WERI-Rb-1 (cell line): ENCODE measurements around the gene GALNS.
A peak's percentile ranks its signal among the peaks of the same experiment; 100 is the strongest.
"Not testable (repeated sequence)": the region's sequence is repeated elsewhere in the genome, so short reads cannot be mapped to it uniquely, and the experiment has no call there.

Experiments used
- DNase-seq: peaks from one replicate; pipeline ENCODE4 v3.0.0-alpha.2; 2020
- H3K27ac ChIP-seq: fragments of 250-450 bp; sonication (Bioruptor Pico); 2 replicates; pipeline ENCODE4 v1.5.1; 2020; ENCODE audit warnings: mild to moderate bottlenecking, moderate library complexity
- H3K27me3 ChIP-seq: fragments of 250-450 bp; sonication (Bioruptor Pico); 2 replicates; pipeline ENCODE4 v1.5.1; 2021; ENCODE audit warnings: mild to moderate bottlenecking, low read depth, moderate library complexity; ENCODE audit not compliant: insufficient read depth, severe bottlenecking
- H3K36me3 ChIP-seq: fragments of 250-450 bp; sonication (Bioruptor Pico); 2 replicates; pipeline ENCODE4 v1.5.1; 2020; ENCODE audit warnings: mild to moderate bottlenecking, moderate library complexity
- H3K4me3 ChIP-seq: 2 replicates; pipeline ENCODE4 v1.5.1; 2011; ENCODE audit warnings: low read depth, mild to moderate bottlenecking, control low read depth, low read length
- H3K9me3 ChIP-seq: fragments of 250-450 bp; sonication (Bioruptor Pico); 2 replicates; pipeline ENCODE4 v1.5.1; 2021; ENCODE audit warnings: mild to moderate bottlenecking, moderate library complexity; ENCODE audit not compliant: severe bottlenecking
- TF ChIP-seq, protein P1 (sequence below): IDR thresholded peaks from 2 replicates; pipeline ENCODE4 v1.5.1; 2011; ENCODE audit warnings: low read depth, mild to moderate bottlenecking, control low read depth, inconsistent platforms, low read length

GALNS gene

DNA sequence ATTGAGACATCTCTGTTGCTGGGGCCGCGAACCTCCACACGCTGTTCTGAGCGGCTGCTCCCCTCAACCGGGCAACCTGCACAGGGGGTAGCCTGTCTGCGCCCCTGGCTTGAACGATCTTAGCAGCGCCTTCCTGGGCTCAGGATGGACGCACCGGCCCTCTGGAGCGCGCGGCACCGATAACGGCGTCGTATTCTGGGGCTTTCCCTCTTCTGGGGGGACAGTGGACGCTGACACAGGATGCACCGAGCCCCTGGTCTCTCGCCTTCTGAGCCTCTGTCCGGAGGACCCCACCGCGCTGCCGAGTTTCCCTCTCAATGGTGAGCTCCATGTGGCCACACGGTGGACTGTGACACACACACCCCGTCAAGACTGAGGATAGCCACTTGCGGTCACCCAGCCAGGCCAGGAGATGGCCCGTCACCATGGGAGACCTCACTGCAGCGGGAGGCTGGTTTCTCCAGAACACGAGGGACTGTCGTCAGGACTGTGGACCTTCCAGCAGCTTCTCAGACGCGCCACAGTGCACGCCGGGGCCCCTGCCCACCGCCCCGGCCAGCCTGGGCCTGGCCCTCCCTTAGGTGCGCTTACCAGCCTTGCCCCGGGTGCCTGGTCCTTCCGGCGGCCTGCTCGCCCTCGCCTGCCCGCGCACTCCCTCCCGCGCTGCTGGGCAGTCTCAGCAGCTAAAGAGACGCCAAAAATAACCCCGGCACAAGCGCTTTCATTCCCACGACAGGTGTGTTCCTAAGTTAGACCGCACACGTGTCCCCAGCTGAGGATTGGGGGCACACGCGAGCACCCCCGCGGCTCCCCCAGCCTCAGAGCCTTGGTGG is 39.7 kb upstream of the GALNS start:
- H3K27ac ChIP-seq, result no peak overlapping the region
- H3K4me3 ChIP-seq, result no peak overlapping the region
- no peaks in the 10 kb centered on the region for H3K27me3 ChIP-seq
- peaks cover 2% of the 10 kb centered on the region; the same call in 1 of the 2 replicates for H3K36me3 ChIP-seq
- no peaks in the 10 kb centered on the region for H3K9me3 ChIP-seq
- DNase-seq, result no peak
- TF ChIP-seq, protein P1, sequence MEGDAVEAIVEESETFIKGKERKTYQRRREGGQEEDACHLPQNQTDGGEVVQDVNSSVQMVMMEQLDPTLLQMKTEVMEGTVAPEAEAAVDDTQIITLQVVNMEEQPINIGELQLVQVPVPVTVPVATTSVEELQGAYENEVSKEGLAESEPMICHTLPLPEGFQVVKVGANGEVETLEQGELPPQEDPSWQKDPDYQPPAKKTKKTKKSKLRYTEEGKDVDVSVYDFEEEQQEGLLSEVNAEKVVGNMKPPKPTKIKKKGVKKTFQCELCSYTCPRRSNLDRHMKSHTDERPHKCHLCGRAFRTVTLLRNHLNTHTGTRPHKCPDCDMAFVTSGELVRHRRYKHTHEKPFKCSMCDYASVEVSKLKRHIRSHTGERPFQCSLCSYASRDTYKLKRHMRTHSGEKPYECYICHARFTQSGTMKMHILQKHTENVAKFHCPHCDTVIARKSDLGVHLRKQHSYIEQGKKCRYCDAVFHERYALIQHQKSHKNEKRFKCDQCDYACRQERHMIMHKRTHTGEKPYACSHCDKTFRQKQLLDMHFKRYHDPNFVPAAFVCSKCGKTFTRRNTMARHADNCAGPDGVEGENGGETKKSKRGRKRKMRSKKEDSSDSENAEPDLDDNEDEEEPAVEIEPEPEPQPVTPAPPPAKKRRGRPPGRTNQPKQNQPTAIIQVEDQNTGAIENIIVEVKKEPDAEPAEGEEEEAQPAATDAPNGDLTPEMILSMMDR, result no peak

DNA sequence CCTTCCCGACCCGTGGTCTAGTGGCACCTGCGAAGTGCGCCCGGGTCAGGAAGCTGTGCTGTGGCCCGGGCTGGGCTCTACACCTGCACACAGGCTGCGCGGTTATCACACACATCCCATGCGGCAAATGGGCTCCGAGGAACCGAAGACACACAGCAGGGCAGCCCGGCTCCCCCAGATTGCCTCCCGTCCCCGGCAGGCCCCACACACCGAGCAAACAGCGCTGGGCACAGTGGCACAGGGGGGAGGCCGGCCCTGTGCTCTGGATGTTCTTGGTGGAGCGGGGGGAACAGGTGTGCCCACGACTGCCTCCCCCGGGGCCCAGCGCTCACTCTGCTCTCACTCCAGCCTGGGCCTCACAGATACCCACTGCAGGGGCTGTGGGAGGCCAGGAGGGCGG is 38.6 kb upstream of the GALNS start:
- Histone ChIP-seq H3K36me3 (peaks cover 6% of the 10 kb centered on the region; the same call in 1 of the 2 replicates), H3K9me3 (no peaks in the 10 kb centered on the region), H3K4me3 (no peak overlapping the region), H3K27ac (no peak overlapping the region), H3K27me3 (no peaks in the 10 kb centered on the region)
- TF ChIP-seq, protein P1, result no peak
- DNase-seq, result no peak

DNA sequence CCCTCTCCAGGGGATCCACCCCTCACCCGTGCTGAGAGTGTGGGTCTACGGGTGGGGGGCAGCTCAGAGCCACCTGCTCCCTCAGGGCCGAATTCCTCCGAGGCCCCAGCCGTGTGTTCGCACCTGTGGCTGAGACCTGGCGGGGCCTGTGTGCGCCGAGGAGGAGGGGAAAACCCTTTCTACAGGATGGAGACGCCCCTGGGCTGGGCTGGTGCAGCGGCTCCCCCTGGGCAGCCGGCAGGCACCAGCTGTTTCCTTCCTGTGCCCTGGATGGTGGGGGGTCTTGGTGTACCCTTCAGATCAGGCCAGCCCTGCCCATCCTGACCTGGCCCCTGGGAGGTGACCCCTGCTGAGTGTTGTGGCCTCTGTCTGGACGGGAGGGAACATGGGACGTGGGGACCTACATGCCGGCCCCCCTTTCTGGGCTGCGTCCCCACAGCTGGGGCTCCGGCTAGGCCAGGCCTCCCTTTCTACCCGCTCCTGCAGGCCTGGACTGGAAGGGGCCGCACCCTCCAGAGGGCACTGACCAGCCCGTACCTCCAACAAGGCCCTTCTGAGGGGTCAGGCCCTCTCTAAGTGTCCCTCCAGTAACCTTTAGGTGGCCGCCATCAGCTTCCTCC is 38.0 kb upstream of the GALNS start:
- H3K4me3 ChIP-seq, result no peak overlapping the region
- no peaks in the 10 kb centered on the region for H3K27me3 ChIP-seq
- DNase-seq, result no peak
- TF ChIP-seq, protein P1, result no peak
- H3K36me3 ChIP-seq, result peaks cover 6% of the 10 kb centered on the region; the same call in 1 of the 2 replicates
- H3K27ac ChIP-seq, result no peak overlapping the region
- no peaks in the 10 kb centered on the region for H3K9me3 ChIP-seq

DNA sequence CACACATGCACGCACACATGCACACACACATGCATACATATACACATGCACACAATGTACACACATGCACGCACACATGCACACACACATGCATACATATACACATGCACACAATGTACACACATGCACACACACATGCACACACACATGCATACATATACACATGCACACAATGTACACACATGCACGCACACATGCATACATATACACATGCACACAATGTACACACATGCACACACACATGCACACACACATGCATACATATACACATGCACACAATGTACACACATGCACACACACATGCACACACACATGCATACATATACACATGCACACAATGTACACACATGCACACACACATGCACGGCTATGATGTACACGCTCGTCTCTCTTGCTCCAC is 37.5 kb upstream of the GALNS start:
- H3K9me3 ChIP-seq, H3K27me3 ChIP-seq, DNase-seq, H3K4me3 ChIP-seq, H3K27ac ChIP-seq, H3K36me3 ChIP-seq: not testable (repeated sequence)

DNA sequence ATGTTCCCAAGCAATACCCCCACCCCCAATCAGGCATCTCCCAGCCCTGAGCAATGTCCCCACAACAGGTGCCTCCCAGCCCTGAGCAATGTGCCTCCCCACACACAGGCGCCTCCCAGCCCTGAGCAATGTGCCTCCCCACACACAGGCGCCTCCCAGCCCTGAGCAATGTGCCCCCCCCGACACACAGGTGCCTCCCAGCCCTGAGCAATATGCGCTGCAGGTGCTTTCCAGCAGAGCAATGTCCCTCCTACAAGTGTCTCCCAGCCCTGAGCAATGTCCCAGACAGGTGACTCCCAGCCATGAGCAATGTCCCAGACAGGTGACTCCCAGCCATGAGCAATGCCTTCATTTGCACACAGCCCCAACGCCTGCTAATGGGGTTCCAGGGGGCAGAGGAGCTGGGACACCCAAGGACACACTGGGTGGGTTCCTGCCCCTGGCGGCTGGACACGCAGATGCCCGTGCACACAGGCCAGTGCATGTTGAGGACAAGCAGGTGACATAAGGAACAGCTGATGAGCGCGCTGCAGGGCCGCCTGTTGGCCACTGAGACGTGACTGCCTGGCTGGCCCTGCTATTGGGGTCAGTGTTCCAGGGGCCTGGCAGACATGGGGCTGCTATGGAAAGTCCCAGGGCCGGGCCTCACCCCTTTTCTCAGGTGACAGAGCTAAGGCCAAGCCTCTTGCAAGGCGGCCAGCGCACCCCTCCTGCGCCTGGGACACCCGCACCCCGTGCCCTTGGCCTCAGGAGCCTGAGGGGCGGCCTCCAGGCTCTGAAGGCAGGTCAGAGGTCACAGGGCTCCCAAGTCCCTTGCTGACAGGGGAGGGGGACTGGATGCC is 36.6 kb upstream of the GALNS start:
- H3K27me3 ChIP-seq, result no peaks in the 10 kb centered on the region
- H3K36me3 ChIP-seq, result peaks cover 6% of the 10 kb centered on the region; the same call in 1 of the 2 replicates
- no peak overlapping the region for H3K27ac ChIP-seq
- no peaks in the 10 kb centered on the region for H3K9me3 ChIP-seq
- no peak overlapping the region for H3K4me3 ChIP-seq
- no peak for DNase-seq
- TF ChIP-seq, protein P1, result no peak

DNA sequence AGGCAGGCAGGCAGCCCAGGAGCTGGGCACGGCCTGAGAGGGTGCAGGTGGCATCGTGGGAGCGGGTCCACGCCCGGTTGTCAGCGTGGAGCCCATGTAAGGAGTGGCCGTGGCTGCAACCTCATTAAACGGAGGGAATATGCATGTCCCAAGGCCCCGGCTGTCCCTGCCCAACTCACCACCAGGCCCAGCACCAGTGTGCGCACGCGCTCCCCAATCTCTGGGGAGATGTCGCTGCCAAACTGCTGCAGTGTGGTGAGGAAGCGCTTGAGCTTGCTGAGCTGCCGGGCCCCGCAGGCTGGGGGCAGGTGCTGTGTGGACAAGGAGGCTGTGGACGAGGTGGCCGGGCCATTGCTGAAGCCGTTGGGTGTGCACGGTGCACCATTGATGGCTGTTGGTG is 35.3 kb upstream of the GALNS start:
- Histone ChIP-seq H3K4me3 (no peak overlapping the region), H3K27me3 (no peaks in the 10 kb centered on the region), H3K36me3 (peaks cover 6% of the 10 kb centered on the region; the same call in 1 of the 2 replicates), H3K9me3 (no peaks in the 10 kb centered on the region), H3K27ac (peak overlapping the region; percentile 33)
- TF ChIP-seq, protein P1, result no peak
- no peak for DNase-seq
